22Rv1 (cell line): Measurements from ENCODE around the gene OR2T33.
"Not testable (repeated sequence)": the region's sequence is repeated elsewhere in the genome, so short reads cannot be mapped to it uniquely, and the experiment has no call there.

Experiments
- H3K27ac ChIP-seq: fragments of 450-650 bp; 2 replicates; pipeline ENCODE4 v1.5.1; 2017
- CTCF ChIP-seq: fragments of 450-650 bp; IDR thresholded peaks from 2 replicates; pipeline ENCODE4 v1.5.1; 2017; ENCODE audit warnings: mild to moderate bottlenecking
- ZFX ChIP-seq: fragments of 450-650 bp; IDR thresholded peaks from 2 replicates; pipeline ENCODE4 v1.6.1; 2017; ENCODE audit warnings: antibody characterized with exemption, borderline replicate concordance

OR2T33 gene

DNA sequence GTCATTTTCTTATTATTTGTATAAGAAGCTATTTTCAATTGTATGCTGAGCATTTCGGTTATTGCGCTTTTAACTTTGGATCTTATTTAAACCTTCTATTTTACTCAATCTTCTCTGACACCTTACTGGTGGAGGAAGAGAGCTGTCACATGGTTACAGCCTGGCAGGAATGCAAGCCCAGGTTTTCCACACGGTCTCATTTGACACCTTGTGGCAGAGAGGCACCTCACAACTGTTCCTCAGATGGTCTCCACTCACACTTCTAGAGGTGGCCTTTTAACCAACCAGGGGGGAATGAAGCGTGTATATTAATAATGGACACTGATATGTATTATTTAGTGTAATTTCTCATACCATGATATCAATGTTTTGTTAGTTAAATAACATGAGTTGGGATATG, 9.6 kb downstream of the OR2T33 start:
- TF ChIP-seq ZFX (no peak), CTCF (no peak)
- H3K27ac ChIP-seq: no peak overlapping the region

GRCh38 chr1:248259309-248259708, 18.5 kb downstream of the OR2T33 start:
- H3K27ac ChIP-seq: not testable (repeated sequence)

GRCh38 chr1:248243204-248243603, 34.6 kb downstream of the OR2T33 start:
- H3K27ac ChIP-seq: no peak overlapping the region
- no peak for TF ChIP-seq ZFX
- TF ChIP-seq CTCF: peak; percentile 99

DNA sequence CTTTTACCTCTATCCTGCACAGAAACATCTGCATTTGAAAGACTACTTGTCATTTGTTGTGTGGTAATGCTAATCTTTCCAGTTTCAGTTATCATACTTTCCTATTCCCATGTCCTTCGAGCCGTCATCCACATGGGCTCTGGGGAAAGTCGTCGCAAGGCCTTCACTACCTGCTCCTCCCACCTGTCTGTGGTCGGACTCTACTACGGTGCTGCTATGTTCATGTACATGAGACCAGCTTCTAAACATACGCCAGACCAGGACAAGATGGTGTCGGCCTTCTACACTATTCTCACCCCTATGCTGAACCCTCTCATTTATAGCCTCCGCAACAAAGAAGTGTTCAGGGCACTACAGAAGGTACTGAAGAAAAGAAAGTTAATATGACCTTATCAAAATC, 38.3 kb downstream of the OR2T33 start:
- TF ChIP-seq ZFX (no peak), CTCF (no peak)
- H3K27ac ChIP-seq: no peak overlapping the region

GRCh38 chr1:248231117-248231516, 46.7 kb downstream of the OR2T33 start, which contains the start of gene OR2M4:
Gene OR2M4 (plus strand): TSS chr1:248231417. CDS start chr1:248238929, 7,512 bp downstream.
- TF ChIP-seq ZFX (no peak), CTCF (no peak)
- H3K27ac ChIP-seq: no peak within 1 kb of the TSS

DNA sequence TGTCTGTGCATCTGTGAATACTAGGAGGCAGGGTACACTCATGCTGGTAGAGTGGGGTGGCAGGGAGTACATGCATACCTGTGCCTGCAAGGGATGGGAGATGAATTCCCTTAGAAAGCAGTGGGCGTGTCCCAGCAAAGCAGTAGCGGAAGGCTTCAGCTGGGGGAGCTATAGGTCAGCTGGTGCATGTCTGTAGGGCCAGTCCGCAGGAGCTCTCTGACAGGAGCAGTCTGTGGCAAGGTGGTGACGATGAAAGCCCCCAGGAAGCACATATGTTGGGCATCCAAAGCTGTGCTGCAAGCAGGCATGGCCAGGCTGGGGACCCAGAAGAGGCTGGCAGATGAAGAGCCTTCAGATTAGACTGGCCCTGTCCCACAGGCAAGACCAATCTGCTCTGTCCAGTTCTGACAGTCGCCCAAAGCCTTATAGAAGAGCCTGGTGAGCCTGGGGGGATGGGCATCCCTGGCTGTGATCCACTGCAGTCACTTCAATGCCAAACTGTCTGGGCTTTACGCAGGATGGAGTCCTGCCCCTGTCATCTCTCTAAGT, 48.3 kb downstream of the OR2T33 start:
- no peak for TF ChIP-seq ZFX
- no peak for TF ChIP-seq CTCF
- H3K27ac ChIP-seq: no peak overlapping the region

GRCh38 chr1:248225537-248225936, 52.2 kb downstream of the OR2T33 start:
- TF ChIP-seq ZFX (no peak), CTCF (no peak)

More at GRCh38 chr1:248225537-248225936, 52.2 kb downstream of the OR2T33 start:
- no peak overlapping the region for H3K27ac ChIP-seq
